Hematopoietic multipotent progenitor cell (in vitro differentiated cells): Measurements from ENCODE around the gene JARID2. TPM values are rescaled to one million over a fixed set of nuclear protein-coding genes. Genes with fewer than 3 reads are reported as not detected.
A peak's percentile ranks its signal among the peaks of the same experiment; 100 is the strongest.

Source experiments
- DNase-seq, 3 donors: peaks; one replicate each; pipeline ENCODE4 v3.0.0-alpha.2; 2011 to 2015; ENCODE audit warnings: low read depth in 2 of 3, low spot score in 2 of 3
- total RNA-seq: library from RNA; depleted of rRNA; stranded (reverse); fragments of >200 nt; gene quantifications from one replicate; pipeline ENCODE4 v1.2.3, GENCODE V29; 2012

The JARID2 gene
- total RNA-seq, 1 donor: 43.4 TPM

- no peak for DNase-seq
Measured at GRCh38 chr6:15475261-15475660, 229.4 kb downstream of the JARID2 start.

- no peak for DNase-seq
Measured at GRCh38 chr6:15475872-15476271, 230.0 kb downstream of the JARID2 start.

GRCh38 chr6:15476631-15477380 is 230.9 kb downstream of the JARID2 start:
- DNase-seq: no peak

- DNase-seq: no peak
Measured at GRCh38 chr6:15477746-15478145, 231.9 kb downstream of the JARID2 start.

- no peak for DNase-seq
Measured at GRCh38 chr6:15479761-15480160, 233.9 kb downstream of the JARID2 start.

GRCh38 chr6:15480525-15480924 is 234.7 kb downstream of the JARID2 start:
- no peak for DNase-seq

GRCh38 chr6:15481390-15482291 is 235.8 kb downstream of the JARID2 start:
- DNase-seq: peak in 2 of 3 donors; percentile 59 to 68

GRCh38 chr6:15483060-15483459 is 237.2 kb downstream of the JARID2 start:
- no peak for DNase-seq

GRCh38 chr6:15484140-15484539 is 238.3 kb downstream of the JARID2 start:
- DNase-seq: no peak

- DNase-seq: no peak
Measured at GRCh38 chr6:15484821-15485220, 239.0 kb downstream of the JARID2 start.

GRCh38 chr6:15485936-15486335 is 240.1 kb downstream of the JARID2 start:
- DNase-seq: no peak

GRCh38 chr6:15487262-15487661 is 241.4 kb downstream of the JARID2 start:
- DNase-seq: no peak

GRCh38 chr6:15489261-15489962 is 243.5 kb downstream of the JARID2 start:
- DNase-seq: no peak

GRCh38 chr6:15490242-15491100 is 244.6 kb downstream of the JARID2 start:
- DNase-seq: peak in 1 of 3 donors; percentile 33

GRCh38 chr6:15491255-15491985 is 245.6 kb downstream of the JARID2 start:
- peak; percentile 42 to 88 (median 76) for DNase-seq

- no peak for DNase-seq
Measured at GRCh38 chr6:15491986-15492269, 246.1 kb downstream of the JARID2 start.

GRCh38 chr6:15493437-15494168 is 247.7 kb downstream of the JARID2 start:
- DNase-seq: no peak

GRCh38 chr6:15495375-15495901 is 249.6 kb downstream of the JARID2 start:
- DNase-seq: no peak
